ENCODE results near the gene PTGIS. TPM values are rescaled to one million over a fixed set of nuclear protein-coding genes. Genes with fewer than 3 reads are reported as not detected.

Gene PTGIS
- polyA plus RNA-seq, 1 donor: 22.2 TPM

GRCh38 chr20:49560186-49560585 lies 7.8 kb downstream of the PTGIS start:
- no peak for DNase-seq (ENCODE audit: low read depth)

GRCh38 chr20:49559411-49560081 lies 8.4 kb downstream of the PTGIS start:
- DNase-seq (ENCODE audit: low read depth): no peak

GRCh38 chr20:49558826-49559225 lies 9.1 kb downstream of the PTGIS start:
- DNase-seq (ENCODE audit: low read depth): no peak

- no peak for DNase-seq (ENCODE audit: low read depth)
Observed at GRCh38 chr20:49557449-49557848, 10.5 kb downstream of the PTGIS start.

GRCh38 chr20:49556621-49557020 lies 11.3 kb downstream of the PTGIS start:
- no peak for DNase-seq (ENCODE audit: low read depth)

- DNase-seq (ENCODE audit: low read depth): no peak
Observed at GRCh38 chr20:49549801-49550551, 18.0 kb downstream of the PTGIS start.

GRCh38 chr20:49548371-49548947 lies 19.5 kb downstream of the PTGIS start:
- no peak for DNase-seq (ENCODE audit: low read depth)

GRCh38 chr20:49545572-49545971 lies 22.4 kb downstream of the PTGIS start:
- no peak for DNase-seq (ENCODE audit: low read depth)

- no peak for DNase-seq (ENCODE audit: low read depth)
Observed at GRCh38 chr20:49544535-49544934, 23.4 kb downstream of the PTGIS start.

- no peak for DNase-seq (ENCODE audit: low read depth)
Observed at GRCh38 chr20:49543858-49544437, 24.0 kb downstream of the PTGIS start.

- DNase-seq (ENCODE audit: low read depth): no peak
Observed at GRCh38 chr20:49543071-49543857, 24.7 kb downstream of the PTGIS start.

GRCh38 chr20:49542514-49542991 lies 25.4 kb downstream of the PTGIS start:
- DNase-seq (ENCODE audit: low read depth): no peak

- no peak for DNase-seq (ENCODE audit: low read depth)
Observed at GRCh38 chr20:49541733-49542513, 26.0 kb downstream of the PTGIS start.

- no peak for DNase-seq (ENCODE audit: low read depth)
Observed at GRCh38 chr20:49540687-49541435, 27.1 kb downstream of the PTGIS start.

- DNase-seq (ENCODE audit: low read depth): no peak
Observed at GRCh38 chr20:49540232-49540620, 27.7 kb downstream of the PTGIS start.

- no peak for DNase-seq (ENCODE audit: low read depth)
Observed at GRCh38 chr20:49539481-49540231, 28.3 kb downstream of the PTGIS start.

- DNase-seq (ENCODE audit: low read depth): no peak
Observed at GRCh38 chr20:49538950-49539349, 29.0 kb downstream of the PTGIS start.

- DNase-seq (ENCODE audit: low read depth): no peak
Observed at GRCh38 chr20:49534255-49534712, 33.7 kb downstream of the PTGIS start.

- DNase-seq (ENCODE audit: low read depth): no peak
Observed at GRCh38 chr20:49532285-49532946, 35.5 kb downstream of the PTGIS start.
